IPS-NIHi11 (cell line): ENCODE results near the gene CLDN6.
A peak's percentile ranks its signal among the peaks of the same experiment; 100 is the strongest.

Source experiments
- DNase-seq: peaks from one replicate; pipeline ENCODE4 v3.0.0; 2012; ENCODE audit warnings: mixed read lengths, low spot score

Gene CLDN6

GRCh38 chr16:2987286-2987685 lies 30.7 kb downstream of the CLDN6 start:
- peak; percentile 5 for DNase-seq

GRCh38 chr16:2986623-2987188 lies 31.3 kb downstream of the CLDN6 start:
- peak; percentile 5 for DNase-seq

- no peak for DNase-seq
Observed at GRCh38 chr16:2985893-2986355, 32.1 kb downstream of the CLDN6 start.

- DNase-seq = no peak
Observed at GRCh38 chr16:2985462-2985861, 32.5 kb downstream of the CLDN6 start.

- peak; percentile 96 for DNase-seq
Observed at GRCh38 chr16:2983706-2984136, 34.3 kb downstream of the CLDN6 start.

GRCh38 chr16:2982402-2982801 lies 35.6 kb downstream of the CLDN6 start:
- no peak for DNase-seq

GRCh38 chr16:2981899-2982250 lies 36.1 kb downstream of the CLDN6 start:
- no peak for DNase-seq

GRCh38 chr16:2981177-2981898 lies 36.6 kb downstream of the CLDN6 start:
- peak; percentile 59 for DNase-seq

GRCh38 chr16:2980227-2981176 lies 37.5 kb downstream of the CLDN6 start, which contains the start of gene PKMYT1:
Gene PKMYT1 (minus strand): TSS chr16:2980446. CDS start chr16:2979657, 789 bp downstream.
- peak; percentile 100 for DNase-seq

- DNase-seq = peak; percentile 76
Observed at GRCh38 chr16:2979669-2980226, 38.2 kb downstream of the CLDN6 start.

GRCh38 chr16:2977440-2977839 lies 40.5 kb downstream of the CLDN6 start:
- no peak for DNase-seq

GRCh38 chr16:2976673-2977072 lies 41.3 kb downstream of the CLDN6 start:
- no peak for DNase-seq

- DNase-seq = no peak
Observed at GRCh38 chr16:2976201-2976600, 41.8 kb downstream of the CLDN6 start.

GRCh38 chr16:2975161-2975795 lies 42.7 kb downstream of the CLDN6 start:
- DNase-seq = no peak

- DNase-seq = no peak
Observed at GRCh38 chr16:2974319-2975056, 43.5 kb downstream of the CLDN6 start.

GRCh38 chr16:2973605-2974318 lies 44.2 kb downstream of the CLDN6 start:
- no peak for DNase-seq

GRCh38 chr16:2973093-2973492 lies 44.9 kb downstream of the CLDN6 start:
- no peak for DNase-seq

GRCh38 chr16:2971985-2972784 lies 45.8 kb downstream of the CLDN6 start:
- DNase-seq = no peak
